ENCODE measurements around the gene LIN37. TPM values are rescaled to one million over a fixed set of nuclear protein-coding genes. Genes with fewer than 3 reads are reported as not detected.

The LIN37 gene
- total RNA-seq, 1 experiment from 2014 or later, result 6.4 TPM

- peak; percentile 75 for TF ChIP-seq PRDM15 (CRISPR knock-in tag; IDR thresholded peaks at IDR 0.05)
- no peak for TF ChIP-seq FOXJ3 (CRISPR knock-in tag; IDR thresholded peaks at IDR 0.05; ENCODE audit: borderline replicate concordance)
- TF ChIP-seq KAT7 (CRISPR knock-in tag; IDR thresholded peaks at IDR 0.05; ENCODE audit: borderline replicate concordance), result no peak
- no peak for TF ChIP-seq EMX1 (CRISPR knock-in tag; IDR thresholded peaks at IDR 0.05)
- TF ChIP-seq CTCF (IDR thresholded peaks at IDR 0.05), result no peak
- TF ChIP-seq ZNF317 (CRISPR knock-in tag; IDR thresholded peaks at IDR 0.05; ENCODE audit: borderline replicate concordance, low read depth), result no peak; the same call in 1 of the 2 replicates
- TF ChIP-seq ZNF423 (CRISPR knock-in tag; IDR thresholded peaks at IDR 0.05), result no peak
- TF ChIP-seq ARID4B (CRISPR knock-in tag; IDR thresholded peaks at IDR 0.05; ENCODE audit: borderline replicate concordance), result peak; percentile 99
- TF ChIP-seq AR (CRISPR knock-in tag; IDR thresholded peaks at IDR 0.05), result no peak
- no peak for TF ChIP-seq ERG (CRISPR knock-in tag; IDR thresholded peaks at IDR 0.05)
- peak; percentile 63; the same call in 1 of the 2 replicates for TF ChIP-seq ATF6 (CRISPR knock-in tag; IDR thresholded peaks at IDR 0.05)
- peak; percentile 97 for TF ChIP-seq TEAD4 (CRISPR knock-in tag; IDR thresholded peaks at IDR 0.05)
- TF ChIP-seq ZMAT4 (CRISPR knock-in tag; IDR thresholded peaks at IDR 0.05), result no peak
- TF ChIP-seq ESRRA (CRISPR knock-in tag; IDR thresholded peaks at IDR 0.05; ENCODE audit: borderline replicate concordance), result peak; percentile 89
- no peak for TF ChIP-seq ZNF396 (CRISPR knock-in tag; IDR thresholded peaks at IDR 0.05; ENCODE audit: borderline replicate concordance)
Measured at GRCh38 chr19:35704218-35704617, 44.2 kb upstream of the LIN37 start, which contains the start of gene ZBTB32 (continued).
